OCI-LY7 (cell line): ENCODE measurements around the gene MSH3. TPM values are rescaled to one million over a fixed set of nuclear protein-coding genes. Genes with fewer than 3 reads are reported as not detected.
"Not testable (repeated sequence)": the region's sequence is repeated elsewhere in the genome, so short reads cannot be mapped to it uniquely, and the experiment has no call there.

Experiments used
- BruUV-seq: library from RNA; stranded (reverse); fragments of 400-500 nt; replicated peaks from 2 replicates; lab custom pipeline; 2021; lab: Mats Ljungman, UMichigan
- CTCF ChIA-PET: fragments of 300-600 bp; sonication (Branson Sonifier 250); formaldehyde crosslinking; loops from one replicate; lab custom pipeline; 2022; ENCODE audit warnings: antibody characterized with exemption; ENCODE audit not compliant: unreplicated experiment; lab: Charles Lee
- POLR2A ChIA-PET: fragments of 300-600 bp; sonication (Branson Sonifier 250); formaldehyde crosslinking; loops from one replicate; lab custom pipeline; 2022; ENCODE audit warnings: antibody characterized with exemption; lab: Charles Lee
- DNase-seq: peaks from one replicate; pipeline ENCODE4 v3.0.0-alpha.2; 2015; ENCODE audit warnings: low spot score
- H2AFZ ChIP-seq: fragments of 200-600 bp; sonication (generic), shearing (Covaris generic); 2 replicates; pipeline ENCODE4 v1.6.1; 2014; ENCODE audit warnings: mild to moderate bottlenecking, antibody characterized with exemption, low read length, moderate library complexity
- H3K27ac ChIP-seq: fragments of 200-600 bp; sonication (generic); 2 replicates; pipeline ENCODE4 v1.5.1; 2014; ENCODE audit warnings: mixed run types, low read depth, mild to moderate bottlenecking, moderate library complexity, low read length, inconsistent platforms; ENCODE audit not compliant: poor library complexity, severe bottlenecking
- H3K36me3 ChIP-seq: fragments of 200-600 bp; sonication (generic); 2 replicates; pipeline ENCODE4 v1.6.1; 2014; ENCODE audit warnings: mild to moderate bottlenecking, antibody characterized with exemption, low read length, moderate library complexity, mixed read lengths; ENCODE audit not compliant: insufficient read depth
- H3K4me1 ChIP-seq: fragments of 200-600 bp; sonication (generic); 2 replicates; pipeline ENCODE4 v1.5.1; 2014; ENCODE audit warnings: mild to moderate bottlenecking, low read length; ENCODE audit not compliant: insufficient read depth, poor library complexity, severe bottlenecking
- H3K4me2 ChIP-seq: fragments of 200-600 bp; sonication (generic); 2 replicates; pipeline ENCODE4 v1.6.1; 2014; ENCODE audit warnings: mild to moderate bottlenecking, low read length
- H3K4me3 ChIP-seq: fragments of 200-600 bp; sonication (generic); 2 replicates; pipeline ENCODE4 v1.5.1; 2014; ENCODE audit warnings: mild to moderate bottlenecking, low read depth, low read length; ENCODE audit not compliant: poor library complexity, severe bottlenecking
- H3K79me2 ChIP-seq: fragments of 200-600 bp; sonication (generic); 2 replicates; pipeline ENCODE4 v1.6.1; 2016; ENCODE audit warnings: low read depth, mild to moderate bottlenecking, low read length, moderate library complexity, mixed read lengths; ENCODE audit not compliant: insufficient read depth
- H3K9me2 ChIP-seq: fragments of 200-600 bp; sonication (generic); 2 replicates; pipeline ENCODE4 v1.6.1; 2016; ENCODE audit warnings: mild to moderate bottlenecking, low read length, mixed read lengths; ENCODE audit not compliant: insufficient read depth
- H3K9me3 ChIP-seq: fragments of 200-600 bp; sonication (generic); 2 replicates; pipeline ENCODE4 v1.6.1; 2014; ENCODE audit warnings: mild to moderate bottlenecking, mixed run types, low read length, mixed read lengths
- H4K20me1 ChIP-seq: fragments of 200-600 bp; sonication (generic); 2 replicates; pipeline ENCODE4 v1.6.1; 2014; ENCODE audit warnings: mild to moderate bottlenecking, antibody characterized with exemption, low read length, moderate library complexity, mixed read lengths; ENCODE audit not compliant: insufficient read depth
- EZH2phosphoT487 ChIP-seq: fragments of 200-600 bp; sonication (generic); IDR thresholded peaks from 2 replicates; pipeline ENCODE4 v1.6.1; 2018; ENCODE audit warnings: low read depth, borderline replicate concordance, mild to moderate bottlenecking, mixed run types, antibody characterized with exemption, low read length, moderate library complexity, mixed read lengths
- intact Hi-C: fragments of 100-400 bp; cut with micrococcal nuclease; formaldehyde crosslinking; loops from one replicate; pipeline ENCODE4 v1.10.0; 2022; ENCODE audit not compliant: unreplicated experiment
- total RNA-seq, 2 experiments: library from RNA; depleted of rRNA in 1 of 2; stranded (reverse); fragments of >200 nt in 1 of 2; shearing (Covaris generic) in 1 of 2; gene quantifications; 2 replicates each; pipeline ENCODE4 v1.2.3, GENCODE V29; 2014 to 2022
- TF ChIP-seq, protein P1 (sequence below): fragments of 200-600 bp; sonication (generic); conservative IDR thresholded peaks from 2 replicates; pipeline ENCODE4 v1.5.1; 2014; ENCODE audit warnings: mild to moderate bottlenecking, antibody characterized with exemption, low read length, moderate library complexity, mixed read lengths

Gene MSH3
- total RNA-seq, 2 experiments from 2014 or later, result 15.4 to 28.3 TPM

DNA sequence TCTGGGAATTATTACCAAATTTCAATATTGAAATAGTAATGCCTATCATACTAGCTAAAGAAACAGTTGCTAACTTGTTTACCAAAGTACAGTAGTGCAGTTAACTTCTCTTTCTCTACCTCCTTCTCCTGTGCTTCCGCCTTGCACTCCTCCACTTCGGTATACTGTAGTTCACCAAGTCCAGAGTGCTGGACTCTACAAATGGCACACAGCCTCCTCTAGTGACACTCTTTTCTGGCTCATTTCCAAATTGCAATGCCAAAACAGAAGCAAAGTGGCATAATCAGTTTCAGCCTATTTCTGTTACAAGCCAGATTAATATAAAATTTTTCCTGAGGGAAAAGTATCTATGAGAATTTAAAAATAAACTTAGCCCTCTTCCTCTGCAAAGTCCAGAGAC is 219.7 kb downstream of the MSH3 start:
- TF ChIP-seq, protein P1, sequence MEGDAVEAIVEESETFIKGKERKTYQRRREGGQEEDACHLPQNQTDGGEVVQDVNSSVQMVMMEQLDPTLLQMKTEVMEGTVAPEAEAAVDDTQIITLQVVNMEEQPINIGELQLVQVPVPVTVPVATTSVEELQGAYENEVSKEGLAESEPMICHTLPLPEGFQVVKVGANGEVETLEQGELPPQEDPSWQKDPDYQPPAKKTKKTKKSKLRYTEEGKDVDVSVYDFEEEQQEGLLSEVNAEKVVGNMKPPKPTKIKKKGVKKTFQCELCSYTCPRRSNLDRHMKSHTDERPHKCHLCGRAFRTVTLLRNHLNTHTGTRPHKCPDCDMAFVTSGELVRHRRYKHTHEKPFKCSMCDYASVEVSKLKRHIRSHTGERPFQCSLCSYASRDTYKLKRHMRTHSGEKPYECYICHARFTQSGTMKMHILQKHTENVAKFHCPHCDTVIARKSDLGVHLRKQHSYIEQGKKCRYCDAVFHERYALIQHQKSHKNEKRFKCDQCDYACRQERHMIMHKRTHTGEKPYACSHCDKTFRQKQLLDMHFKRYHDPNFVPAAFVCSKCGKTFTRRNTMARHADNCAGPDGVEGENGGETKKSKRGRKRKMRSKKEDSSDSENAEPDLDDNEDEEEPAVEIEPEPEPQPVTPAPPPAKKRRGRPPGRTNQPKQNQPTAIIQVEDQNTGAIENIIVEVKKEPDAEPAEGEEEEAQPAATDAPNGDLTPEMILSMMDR, result no peak
- TF ChIP-seq EZH2phosphoT487, result no peak
- no peak overlapping the region for H3K27ac ChIP-seq
- no peaks in the 10 kb centered on the region for H3K79me2 ChIP-seq
- no peak overlapping the region for H3K4me3 ChIP-seq
- no peaks in the 10 kb centered on the region for H3K9me3 ChIP-seq
- no peaks in the 10 kb centered on the region for H3K4me1 ChIP-seq
- BruUV-seq, result no TSS peak
- H3K4me2 ChIP-seq, result no peak overlapping the region
- CTCF ChIA-PET, result no interaction called here
- H3K9me2 ChIP-seq, result no peaks in the 10 kb centered on the region
- H2AFZ ChIP-seq, result no peak overlapping the region
- H4K20me1 ChIP-seq, result no peaks in the 10 kb centered on the region
- POLR2A ChIA-PET, result no interaction called here
- H3K36me3 ChIP-seq, result peaks cover 74% of the 10 kb centered on the region
- no peak for DNase-seq
- intact Hi-C loops, result no loop called here

DNA sequence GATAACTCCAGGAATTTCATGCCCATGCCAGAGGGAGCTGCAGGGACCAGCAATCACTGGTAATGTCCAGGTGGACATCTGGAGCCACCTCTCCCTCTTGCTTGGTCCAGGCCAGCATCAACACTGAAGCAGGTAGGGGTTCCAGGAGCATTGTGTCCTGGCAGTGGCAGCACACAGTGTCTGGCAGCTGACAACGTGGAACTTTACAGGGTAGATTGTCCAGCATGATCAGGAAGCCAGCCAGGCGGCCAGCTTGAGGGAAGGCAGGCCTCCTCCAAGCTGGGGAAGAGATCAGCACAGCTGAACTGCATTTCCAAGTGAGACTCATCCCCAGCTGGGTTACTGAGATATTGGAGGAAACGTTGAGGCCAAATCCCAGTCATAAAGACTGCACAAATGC is 223.1 kb downstream of the MSH3 start:
- Histone ChIP-seq H2AFZ (no peak overlapping the region), H3K9me2 (no peaks in the 10 kb centered on the region), H3K36me3 (peaks cover 55% of the 10 kb centered on the region), H3K4me1 (no peaks in the 10 kb centered on the region), H4K20me1 (no peaks in the 10 kb centered on the region), H3K4me2 (no peak overlapping the region), H3K9me3 (no peaks in the 10 kb centered on the region), H3K79me2 (no peaks in the 10 kb centered on the region), H3K4me3 (no peak overlapping the region), H3K27ac (no peak overlapping the region)
- no peak for DNase-seq
- intact Hi-C loops, result no loop called here
- TF ChIP-seq EZH2phosphoT487, result no peak
- TF ChIP-seq, protein P1, result no peak
- POLR2A ChIA-PET, result no interaction called here
- CTCF ChIA-PET, result no interaction called here
- BruUV-seq, result no TSS peak

DNA sequence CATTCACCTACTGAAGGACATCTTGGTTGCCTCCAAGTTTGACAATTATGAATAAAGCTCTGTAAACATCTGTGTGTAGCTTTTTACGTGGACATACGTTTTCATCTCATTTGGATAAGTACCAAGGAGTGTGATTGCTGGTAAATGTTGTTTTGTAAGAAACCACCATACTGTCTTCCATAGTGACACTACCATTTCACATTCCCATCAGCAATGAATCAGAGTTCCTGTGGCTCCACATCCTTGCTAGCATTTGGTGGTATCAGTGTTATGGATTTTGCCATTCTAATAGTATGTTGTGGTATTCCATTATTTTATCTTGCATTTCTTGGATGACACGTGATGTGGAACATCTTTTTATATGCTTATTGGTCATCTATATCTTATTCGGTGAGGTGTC is 227.3 kb downstream of the MSH3 start:
- Histone ChIP-seq H3K4me2 (no peak overlapping the region), H3K4me3 (no peak overlapping the region), H2AFZ (no peak overlapping the region), H4K20me1 (no peaks in the 10 kb centered on the region), H3K4me1 (no peaks in the 10 kb centered on the region), H3K79me2 (no peaks in the 10 kb centered on the region), H3K27ac (no peak overlapping the region), H3K36me3 (peaks cover 18% of the 10 kb centered on the region), H3K9me3 (no peaks in the 10 kb centered on the region), H3K9me2 (no peaks in the 10 kb centered on the region)
- POLR2A ChIA-PET, result interaction anchor here (0.6 kb wide), 1 partner anchor 895 kb away, joined by 8 read pairs; no protein-coding TSS in a partner anchor
- no TSS peak for BruUV-seq
- DNase-seq, result no peak
- intact Hi-C loops, result no loop called here
- CTCF ChIA-PET, result no interaction called here
- TF ChIP-seq, protein P1, result no peak
- TF ChIP-seq EZH2phosphoT487, result no peak

- CTCF ChIA-PET, result not testable (repeated sequence)
Observed at GRCh38 chr5:80883390-80883789, 228.9 kb downstream of the MSH3 start.

More at GRCh38 chr5:80883390-80883789, 228.9 kb downstream of the MSH3 start:
- H3K4me1 ChIP-seq, H3K36me3 ChIP-seq, DNase-seq, H4K20me1 ChIP-seq, H3K27ac ChIP-seq, H3K79me2 ChIP-seq, H3K9me3 ChIP-seq, intact Hi-C loops, H3K4me2 ChIP-seq, H3K9me2 ChIP-seq, H2AFZ ChIP-seq, BruUV-seq, H3K4me3 ChIP-seq: not testable (repeated sequence)
- POLR2A ChIA-PET, result interaction anchor here (1.3 kb wide), 1 partner anchor 23 kb away, joined by 3 read pairs; no protein-coding TSS in a partner anchor
